ENCODE data around the gene CISD3. TPM values are rescaled to one million over a fixed set of nuclear protein-coding genes. Genes with fewer than 3 reads are reported as not detected.

The CISD3 gene, protein sequence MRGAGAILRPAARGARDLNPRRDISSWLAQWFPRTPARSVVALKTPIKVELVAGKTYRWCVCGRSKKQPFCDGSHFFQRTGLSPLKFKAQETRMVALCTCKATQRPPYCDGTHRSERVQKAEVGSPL
- 50.3 to 99.9 TPM (median 91.2 TPM) in 5 replicates for total RNA-seq (2022; extraction: Qiagen RNA extraction)

DNA sequence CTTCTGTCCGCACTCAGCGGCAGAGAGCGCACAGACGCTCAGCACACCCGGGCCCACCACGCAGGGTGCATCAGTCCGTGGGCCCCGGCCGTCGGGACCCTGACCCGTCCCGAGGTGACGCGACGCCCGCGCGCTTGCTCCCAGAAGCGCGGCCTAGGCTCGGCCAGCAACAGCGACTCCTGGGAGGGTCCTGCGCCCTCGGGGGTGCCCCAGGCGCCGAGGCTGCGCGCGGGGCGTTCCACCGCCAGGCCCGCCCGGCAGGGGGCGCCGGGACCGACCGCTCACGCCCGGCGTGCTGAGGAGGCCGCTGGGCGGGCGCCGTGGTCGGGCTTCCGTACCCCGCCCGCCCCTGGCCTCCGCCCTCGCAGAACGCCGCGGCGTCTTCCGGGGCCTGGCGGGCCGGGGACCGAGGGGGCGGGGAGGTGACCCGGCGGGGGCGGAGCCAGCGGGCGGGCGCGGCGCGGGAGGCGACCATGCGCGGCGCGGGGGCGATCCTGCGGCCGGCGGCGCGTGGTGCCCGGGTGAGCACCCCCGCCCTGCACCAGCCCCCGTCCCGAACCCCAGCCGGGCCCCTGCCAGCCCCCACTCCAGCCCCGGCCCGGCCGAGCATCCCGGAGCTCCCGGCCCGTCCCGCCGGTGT, at the start of gene CISD3:
Gene CISD3 (plus strand): TSS at position 456 of the 640 bp plus-strand sequence. CDS start 18 bp downstream, at position 474.

DNA sequence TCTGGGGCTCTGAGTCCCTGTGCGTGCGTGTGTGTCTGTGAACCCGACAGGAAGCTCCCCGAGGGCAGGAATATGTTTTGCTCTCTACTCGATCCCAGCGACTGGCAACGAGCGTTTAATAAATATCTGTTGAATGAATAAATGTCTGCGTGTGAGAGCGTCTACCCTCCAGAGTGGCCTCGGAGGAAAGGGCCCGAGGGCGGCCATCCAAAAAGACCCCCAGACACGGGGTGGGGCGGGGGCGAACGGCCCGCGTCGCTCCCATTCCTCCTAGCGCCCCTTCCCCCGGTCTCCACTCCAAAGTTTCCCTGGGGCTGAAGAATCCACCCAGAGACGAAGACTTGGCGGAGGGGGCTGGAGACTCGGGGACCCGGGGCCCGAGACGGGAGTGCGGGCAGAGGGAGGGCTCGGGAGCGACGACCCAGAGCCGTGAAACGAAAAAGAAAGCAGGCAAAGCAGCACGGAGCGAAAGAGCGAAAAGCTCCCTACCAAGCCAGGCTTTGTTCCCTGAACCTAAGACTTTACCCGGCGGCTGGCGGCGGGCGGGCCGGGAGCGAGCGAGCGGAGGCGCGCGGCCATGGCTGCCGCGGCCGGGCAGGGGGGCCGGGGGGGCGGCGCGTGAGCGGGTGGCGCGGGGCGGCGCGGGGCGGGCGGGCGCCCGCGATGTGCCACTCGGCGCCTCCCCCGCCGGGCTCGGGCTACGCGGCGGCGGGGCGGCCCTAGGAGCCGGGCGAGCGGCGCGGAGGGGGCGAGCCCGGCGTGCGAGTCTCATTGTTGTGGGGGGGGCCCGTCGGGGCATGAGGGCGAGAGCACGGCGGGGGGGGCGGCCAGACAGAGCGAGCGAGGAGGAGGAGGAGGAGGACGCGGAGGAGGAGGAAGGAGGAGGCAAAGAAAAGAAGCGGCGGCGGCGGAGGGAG, 25.3 kb upstream of the CISD3 start, which contains the start of gene MLLT6:
Gene MLLT6 (plus strand): TSS at position 668 of the 917 bp plus-strand sequence. CDS start 360 bp downstream, outside the sequence.

DNA sequence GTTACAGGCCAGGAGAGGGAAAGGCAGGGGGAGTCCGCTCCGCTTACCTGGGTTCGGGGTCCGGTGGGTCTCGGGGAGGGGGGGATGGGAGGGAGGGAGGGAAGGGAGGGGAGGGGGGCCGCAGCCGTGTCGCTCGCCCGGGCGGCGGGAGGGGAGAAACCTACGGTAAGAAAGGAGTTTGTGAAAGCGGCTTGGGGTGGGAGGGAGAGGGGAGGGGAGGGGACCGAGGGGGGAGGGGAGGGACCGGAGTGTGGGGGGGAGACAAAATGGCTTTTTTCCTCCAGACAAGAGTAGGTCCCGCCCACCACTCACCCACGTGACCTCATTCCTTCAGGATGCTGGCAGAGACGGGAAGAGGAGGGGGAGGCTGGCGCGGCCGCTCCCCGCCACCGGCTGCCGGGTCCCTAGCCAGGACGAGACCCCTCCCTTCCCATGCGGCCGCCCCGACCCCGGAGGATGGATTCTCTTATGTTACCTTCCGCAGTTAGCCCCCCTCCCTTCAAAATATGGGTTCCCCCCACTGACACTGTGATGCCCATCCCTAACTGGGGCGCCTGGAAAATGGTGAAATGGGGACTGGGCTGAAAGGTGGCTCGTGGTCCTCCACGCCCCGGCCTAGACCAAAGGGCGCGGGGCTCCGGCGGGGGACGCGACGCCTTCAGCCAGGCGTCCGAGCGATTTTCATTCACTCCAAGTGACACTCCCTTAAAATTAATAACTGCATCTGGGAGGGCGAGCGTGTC, 18.2 kb downstream of the CISD3 start, which contains the start of gene PCGF2:
Gene PCGF2 (minus strand): TSS at position 188 of the 743 bp plus-strand sequence. CDS start 7,934 bp downstream, outside the sequence.

DNA sequence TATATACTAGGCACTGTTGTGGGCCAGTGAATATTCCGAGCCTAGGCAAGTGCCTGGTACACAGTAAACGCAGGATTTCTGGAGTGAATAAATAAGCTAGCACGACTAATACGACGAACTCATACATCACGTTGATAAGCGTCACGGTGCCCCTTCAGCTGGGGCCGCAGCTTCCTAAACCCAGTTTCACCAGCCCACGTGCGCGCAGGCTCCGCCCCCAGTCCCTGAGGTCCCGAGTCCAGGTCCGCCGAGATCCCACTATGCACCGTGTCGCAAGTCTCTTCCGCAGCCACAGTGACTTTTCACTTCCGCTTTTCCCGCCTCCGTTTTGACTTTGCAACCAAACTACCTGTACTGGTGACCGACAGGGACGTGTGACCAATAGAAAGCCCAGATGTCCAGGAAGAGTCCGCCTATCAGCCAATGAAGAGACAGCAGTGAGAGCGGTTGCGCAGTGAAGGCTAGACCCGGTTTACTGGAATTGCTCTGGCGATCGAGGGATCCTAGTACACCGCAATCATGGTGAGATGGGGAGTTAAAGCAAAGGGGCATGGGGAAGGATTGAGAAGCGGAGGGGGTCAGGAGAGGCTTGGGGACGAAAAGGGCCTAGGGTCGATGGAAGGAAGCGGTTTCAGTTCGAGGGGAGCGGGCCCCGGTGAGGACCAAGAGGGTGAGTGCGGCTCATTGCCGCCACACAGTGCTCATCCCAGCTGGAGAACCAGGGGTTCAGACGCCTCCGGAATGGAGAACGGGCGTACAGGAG, 22.3 kb downstream of the CISD3 start, which contains the start of gene PSMB3:
Gene PSMB3 (plus strand): TSS at position 434 of the 763 bp plus-strand sequence. CDS start 86 bp downstream, at position 520.

Other genes with a start within 250 kb of the CISD3 start
- 2.0 to 3.3 TPM (median 2.8 TPM) in 5 replicates for gene SRCIN1, start 124.4 kb upstream of the CISD3 start, total RNA-seq (2022; extraction: Qiagen RNA extraction)
- gene EPOP, start 55.4 kb upstream of the CISD3 start, total RNA-seq (2022; extraction: Qiagen RNA extraction): 10.2 to 14.0 TPM (median 13.5 TPM) in 5 replicates
- 21.4 to 36.3 TPM (median 34.3 TPM) in 5 replicates for gene MLLT6, start 25.1 kb upstream of the CISD3 start, total RNA-seq (2022; extraction: Qiagen RNA extraction)
- 34.1 to 69.7 TPM (median 62.4 TPM) in 5 replicates for gene PCGF2, start 18.0 kb downstream of the CISD3 start, total RNA-seq (2022; extraction: Qiagen RNA extraction)
- 330 to 449 TPM (median 433 TPM) in 5 replicates for gene PSMB3, start 22.4 kb downstream of the CISD3 start, total RNA-seq (2022; extraction: Qiagen RNA extraction)
- gene PIP4K2B, start 69.2 kb downstream of the CISD3 start, total RNA-seq (2022; extraction: Qiagen RNA extraction): 37.3 to 45.1 TPM (median 40.1 TPM) in 5 replicates
- 21.6 to 26.3 TPM (median 21.9 TPM) in 5 replicates for gene CWC25, start 95.0 kb downstream of the CISD3 start, total RNA-seq (2022; extraction: Qiagen RNA extraction)
- gene RPL23, start 123.4 kb downstream of the CISD3 start, total RNA-seq (2022; extraction: Qiagen RNA extraction): 2,464 to 3,040 TPM (median 2,725 TPM) in 5 replicates
- gene LASP1, start 139.7 kb downstream of the CISD3 start, total RNA-seq (2022; extraction: Qiagen RNA extraction): 237 to 268 TPM (median 261 TPM) in 5 replicates
- not detected in 5 replicates for gene FBXO47, start 237.1 kb downstream of the CISD3 start, total RNA-seq (2022; extraction: Qiagen RNA extraction)

Data from A549 treated with CORT108297 at 1 μM for 4 hours (cell line).